Posterior cingulate gyrus (tissue), 11 donors: ENCODE data around the gene ATRIP.

Experiments
- DNase-seq, 10 donors: peaks; one replicate each; pipeline versions ENCODE4 v3.0.0 to v3.0.0-alpha.2; 2020 to 2021; ENCODE audit warnings: mixed read lengths in 3 of 10
- intact Hi-C: fragments of 100-400 bp; cut with DNase I; formaldehyde crosslinking; loops from one replicate; pipeline ENCODE4 v1.15.1; 2023

Gene ATRIP

DNA sequence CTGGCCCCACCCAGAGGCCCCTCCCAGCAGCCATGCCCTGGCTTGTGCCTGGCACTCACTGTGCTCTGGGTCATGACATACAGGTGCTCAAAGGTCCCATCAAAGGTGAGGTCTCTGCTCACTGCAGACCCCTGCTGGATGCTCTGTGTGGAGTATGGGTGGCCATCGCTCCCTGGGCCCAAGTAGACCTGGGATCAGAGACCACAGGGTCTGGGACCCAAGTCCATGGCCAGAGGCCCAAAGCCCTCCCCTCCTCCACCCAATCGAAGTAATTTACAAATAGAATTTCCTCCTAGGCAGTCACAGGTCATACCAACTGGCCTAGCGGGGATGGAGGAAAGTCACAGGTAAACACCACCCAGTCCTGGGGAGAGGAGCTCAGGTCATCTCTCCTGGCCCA is 24.3 kb upstream of the ATRIP start:
- no peak for DNase-seq
- intact Hi-C loops: no loop called here

DNA sequence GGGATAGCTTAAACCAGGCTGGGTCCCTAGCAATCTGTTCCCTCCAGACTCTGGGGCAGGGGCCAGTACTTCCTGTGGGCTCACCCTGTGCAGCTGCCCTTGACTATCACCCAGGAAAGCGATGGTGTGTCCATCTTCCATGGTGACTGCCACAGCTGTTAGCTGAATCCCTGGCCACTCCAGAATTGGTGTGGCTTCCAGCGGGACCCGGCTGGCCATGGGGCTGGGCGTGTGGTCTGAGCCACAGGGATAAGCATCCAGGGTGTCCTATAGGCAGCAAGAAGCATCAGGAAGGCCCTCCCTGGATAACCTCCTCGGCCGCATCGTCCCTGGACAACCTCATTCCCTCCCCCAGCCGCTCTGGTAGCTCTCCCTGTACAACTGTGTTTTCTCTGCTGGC is 23.9 kb upstream of the ATRIP start:
- DNase-seq: peak in 1 of 10 donors; percentile 50
- intact Hi-C loops: no loop called here

DNA sequence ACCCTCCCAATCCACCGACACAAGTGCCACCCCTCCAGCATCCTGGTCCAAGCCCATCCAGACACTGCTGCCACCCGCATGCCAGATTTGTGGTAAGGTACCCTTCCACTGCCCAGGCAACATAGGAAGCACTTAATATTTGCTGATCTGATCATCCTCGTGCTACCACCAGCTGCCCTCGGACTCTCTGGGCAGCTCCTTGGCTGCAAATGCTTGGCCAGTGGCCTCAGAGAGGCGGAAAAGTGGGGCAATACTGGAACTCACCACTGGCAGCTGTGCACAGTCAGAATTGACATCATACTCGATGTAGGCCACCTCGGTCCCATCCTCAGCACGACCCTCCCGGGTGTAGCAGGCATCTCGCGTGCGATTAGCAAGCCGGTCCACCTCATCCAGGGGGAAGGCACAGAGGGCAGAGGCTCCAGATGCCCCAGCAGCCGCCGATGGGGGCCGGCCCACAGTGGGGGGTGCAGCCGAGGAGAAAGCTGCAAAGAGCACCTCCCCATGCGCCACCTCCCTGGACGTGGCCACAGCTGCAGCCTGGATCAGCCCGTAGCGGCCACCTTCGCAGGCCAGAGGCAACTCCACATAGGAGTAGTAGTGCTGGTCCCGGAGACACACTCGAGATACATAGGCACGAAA is 23.2 kb upstream of the ATRIP start:
- peak in 5 of 10 donors; percentile 26 to 83 (median 46) for DNase-seq
- intact Hi-C loops: no loop called here

DNA sequence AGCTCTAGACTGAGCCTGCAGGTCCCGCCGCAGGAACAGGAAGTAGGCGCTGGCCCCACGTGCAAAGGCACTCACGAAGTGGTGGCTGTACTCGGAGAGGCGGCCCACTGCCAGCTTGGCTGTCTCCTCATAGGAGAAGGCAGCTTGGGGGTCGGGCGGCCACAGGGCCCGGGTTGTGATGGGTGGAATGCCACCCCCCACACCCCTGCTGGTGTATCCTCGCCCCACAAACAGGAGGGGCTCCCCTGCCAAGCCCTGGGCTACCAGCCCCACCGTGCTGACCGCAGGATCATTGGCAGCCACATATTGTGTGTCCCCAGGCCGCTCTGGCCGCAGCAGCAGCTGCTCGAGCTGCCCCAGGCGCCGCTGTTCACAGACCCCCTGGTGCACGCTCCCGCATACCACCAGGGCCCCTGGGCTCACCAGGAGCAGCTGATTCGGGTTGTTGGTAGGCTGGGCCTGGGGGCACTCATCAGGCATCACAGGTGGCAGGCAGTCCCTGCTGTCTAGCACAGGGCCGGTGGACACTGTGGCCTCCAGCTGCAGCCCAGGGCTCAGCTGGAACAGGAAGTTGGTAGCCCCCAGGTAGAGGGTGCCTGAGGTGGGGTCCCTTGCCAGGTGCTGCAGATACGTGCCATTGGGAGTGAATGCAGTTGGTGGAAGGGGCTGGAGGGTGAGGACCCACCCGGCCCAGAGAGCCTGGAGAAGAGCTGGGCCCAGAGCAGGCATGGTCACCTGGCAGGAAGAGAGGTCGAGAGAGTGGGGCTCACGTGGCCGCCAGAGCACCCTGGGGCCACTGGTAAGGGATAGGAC is 22.4 kb upstream of the ATRIP start:
- intact Hi-C loops: no loop called here
- peak in 4 of 10 donors; percentile 27 to 87 (median 64) for DNase-seq

DNA sequence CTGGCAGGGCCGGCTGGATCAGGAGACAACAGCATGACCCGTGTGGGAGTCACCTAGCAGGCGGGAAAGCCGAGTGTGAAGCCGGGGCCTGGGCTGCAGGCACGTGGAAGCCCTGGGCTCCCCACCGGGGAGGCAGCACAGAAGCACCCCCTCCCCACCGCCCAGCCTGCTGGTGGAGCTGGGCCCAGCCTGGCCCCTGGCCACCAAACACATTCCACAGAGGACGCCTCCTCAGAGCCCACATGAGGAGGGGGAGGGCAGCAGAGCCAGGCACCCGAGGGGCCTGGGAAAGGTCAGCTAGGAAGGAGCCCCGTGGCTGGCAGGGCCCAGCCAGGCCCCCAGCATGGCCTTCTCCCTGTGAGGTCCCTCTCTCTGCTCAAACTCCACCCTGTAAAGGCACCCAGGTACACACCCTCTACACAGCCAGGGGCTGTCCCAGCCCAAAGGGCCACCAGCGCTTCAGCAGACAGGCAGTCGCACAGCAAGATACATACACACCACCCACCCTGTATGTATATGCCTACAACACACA is 21.2 kb upstream of the ATRIP start:
- peak in 9 of 10 donors; percentile 44 to 93 (median 62) for DNase-seq
- intact Hi-C loops: no loop called here

DNA sequence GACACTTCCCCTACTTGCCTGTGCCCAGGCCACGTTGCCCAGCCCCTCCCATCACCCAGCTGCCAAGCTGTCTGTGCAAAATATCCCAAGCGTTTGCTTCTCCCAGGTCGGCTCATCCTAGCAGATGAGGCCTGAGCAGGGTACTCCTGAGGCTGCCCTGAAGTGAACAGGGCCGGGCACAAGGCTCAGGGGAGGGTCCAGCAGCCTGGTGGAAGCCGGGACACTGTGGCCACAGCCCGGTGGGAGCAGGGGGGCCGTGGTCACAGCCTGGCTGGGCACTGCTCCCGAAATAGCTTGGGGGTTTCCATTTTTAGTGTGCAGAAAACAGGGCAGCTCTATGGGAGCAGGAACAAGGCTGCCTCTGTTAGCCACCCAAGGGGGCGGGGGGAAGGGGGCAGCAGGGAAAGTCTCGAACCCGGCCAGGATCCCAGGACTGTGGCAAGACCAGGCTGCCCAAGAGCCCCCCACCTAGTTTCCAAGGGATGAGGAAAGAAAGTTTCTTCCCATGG is 20.1 kb upstream of the ATRIP start:
- intact Hi-C loops: no loop called here
- peak; percentile 81 to 98 (median 88) for DNase-seq

DNA sequence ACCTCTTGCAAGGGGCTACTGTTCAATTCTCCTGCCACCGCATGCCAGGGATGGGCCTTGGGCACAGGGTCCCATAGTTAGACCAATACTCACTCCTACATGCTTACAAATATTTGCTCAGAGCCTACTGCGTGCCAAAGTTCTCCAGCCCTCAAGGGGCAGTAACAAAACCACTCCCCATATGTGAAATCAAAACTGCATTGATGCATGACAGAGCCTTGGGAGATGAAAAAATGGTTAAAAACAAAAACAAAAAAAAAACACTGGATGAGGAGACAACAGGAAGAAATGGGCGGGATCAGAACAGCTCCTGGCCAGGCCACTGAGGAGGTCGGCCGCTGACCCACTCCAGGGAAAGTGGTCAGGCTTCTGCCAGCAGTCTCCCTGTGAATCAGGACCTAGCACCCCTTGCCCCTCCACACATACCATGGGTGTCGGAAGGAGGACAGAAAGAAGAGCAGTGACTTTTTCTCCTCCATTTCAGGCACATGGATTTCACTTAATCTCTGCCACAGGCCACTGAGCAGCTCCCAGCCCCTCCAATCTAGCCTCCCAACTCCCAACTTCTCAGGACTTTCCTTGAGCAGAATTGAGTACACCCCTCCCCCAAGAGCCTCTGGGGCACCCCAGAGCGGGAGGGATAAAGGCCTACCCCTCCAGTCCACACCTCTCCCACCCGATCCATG is 19.4 kb upstream of the ATRIP start:
- DNase-seq: peak in 4 of 10 donors; percentile 50 to 79 (median 76)
- intact Hi-C loops: no loop called here

DNA sequence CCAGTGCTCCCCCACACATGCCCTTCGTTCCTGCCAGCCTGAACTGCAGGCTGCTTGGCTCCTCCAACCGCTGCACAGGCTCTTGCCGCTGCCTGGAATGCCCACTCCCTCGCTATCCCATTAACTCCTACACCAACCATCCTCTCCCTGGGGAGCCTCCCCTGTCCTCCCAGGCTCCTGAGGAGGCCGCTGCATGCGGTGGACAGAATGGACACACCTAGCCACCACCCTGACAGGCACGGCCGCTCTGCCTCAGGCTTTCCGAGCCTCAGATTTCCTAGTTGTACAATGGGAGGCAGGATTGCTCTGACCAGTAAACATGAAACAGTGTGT is 18.9 kb upstream of the ATRIP start:
- DNase-seq: peak in 5 of 10 donors; percentile 18 to 88 (median 75)
- intact Hi-C loops: no loop called here

DNA sequence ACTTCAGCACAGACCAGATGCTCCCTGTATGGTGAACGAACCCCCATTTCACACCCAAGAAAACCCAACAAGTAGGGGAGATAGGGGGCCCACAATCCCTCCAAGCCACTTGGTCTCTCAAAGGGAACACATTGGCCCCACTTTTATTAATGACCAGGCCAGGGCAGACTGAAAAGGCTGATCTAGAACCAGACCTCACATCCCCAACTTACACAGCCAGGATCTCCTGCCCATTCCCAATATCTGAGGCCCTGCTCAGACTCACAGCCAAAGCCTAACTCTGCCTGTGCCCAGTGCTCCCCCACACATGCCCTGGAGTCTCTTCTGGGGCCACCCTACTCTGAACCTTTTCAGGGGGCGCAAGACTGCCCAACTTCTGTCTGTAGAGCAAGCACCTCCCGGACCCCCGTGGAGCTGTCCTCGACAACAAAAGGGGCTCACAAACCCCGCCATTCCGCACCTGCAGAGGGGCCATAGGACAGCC is 18.4 kb upstream of the ATRIP start:
- DNase-seq: peak in 2 of 10 donors; percentile 79 to 80
- intact Hi-C loops: no loop called here

DNA sequence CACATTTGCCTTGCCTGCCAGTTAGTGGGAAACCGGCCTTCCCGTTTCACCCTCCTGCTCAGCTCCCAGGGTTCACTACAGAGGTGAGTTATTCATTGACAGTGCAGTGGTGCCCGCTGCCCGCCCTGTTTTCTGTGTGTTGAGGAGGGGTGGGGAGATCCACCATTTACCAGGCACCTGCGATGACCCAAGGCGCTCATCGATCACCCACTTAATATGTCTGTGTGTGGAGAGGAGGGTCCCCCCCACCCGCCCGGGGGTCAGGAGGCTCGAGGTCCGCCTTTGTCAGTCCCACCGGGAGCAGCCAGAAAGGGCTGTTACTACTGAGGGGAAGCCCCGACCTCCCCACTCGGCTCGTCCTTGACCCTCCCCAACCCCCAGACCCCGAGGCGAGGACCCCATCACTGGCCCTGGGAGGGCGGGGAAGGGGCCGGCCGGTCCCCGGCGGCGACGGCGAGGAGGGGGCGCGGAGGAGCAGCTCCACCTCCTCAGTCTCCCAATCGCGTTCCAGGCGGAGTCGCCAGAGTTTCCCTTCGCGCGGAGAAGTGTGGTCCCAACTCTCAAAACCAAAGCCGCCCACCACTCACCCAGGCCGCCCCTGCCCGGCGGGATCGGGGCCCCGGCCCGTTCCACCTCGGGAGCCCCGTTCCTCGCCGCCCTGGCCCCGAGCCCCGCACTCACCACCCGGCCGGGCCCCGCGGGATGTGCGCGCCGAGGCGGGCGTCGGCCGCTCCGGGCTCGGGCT is 17.8 kb upstream of the ATRIP start:
- peak in 9 of 10 donors; percentile 27 to 92 (median 53) for DNase-seq

DNA sequence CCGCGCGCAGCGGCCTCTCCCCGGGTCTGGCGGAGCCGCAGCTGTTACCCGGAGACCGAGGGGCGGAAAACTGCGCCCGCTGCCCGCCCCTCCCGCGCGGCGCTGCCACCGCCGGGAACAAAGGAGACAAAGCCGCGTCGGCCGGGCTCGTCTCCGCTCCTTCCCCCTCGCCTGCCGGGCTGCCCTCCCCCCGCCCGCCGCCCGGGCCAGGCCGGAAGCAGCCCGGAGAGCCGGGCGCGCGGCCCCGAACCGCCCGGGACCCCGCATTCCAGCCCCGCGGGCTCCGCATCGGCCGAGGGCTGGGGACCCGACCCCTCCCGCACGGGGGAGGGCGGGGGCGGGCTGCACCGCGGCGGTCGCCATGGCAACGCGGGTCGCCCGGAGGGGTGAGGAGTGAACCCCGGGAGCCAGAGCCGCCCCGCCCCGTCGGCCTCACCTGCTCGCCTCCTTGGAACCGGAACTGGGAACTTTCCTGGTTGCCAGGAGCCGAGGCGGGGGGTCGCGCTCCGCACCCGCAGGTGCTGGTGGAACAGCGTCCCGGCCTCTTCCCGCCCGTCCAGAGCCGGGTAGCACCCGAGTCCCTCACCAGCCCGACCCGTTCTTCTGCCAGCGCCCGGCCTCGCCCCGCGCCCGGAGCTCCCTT is 17.1 kb upstream of the ATRIP start:
- intact Hi-C loops: no loop called here
- peak; percentile 65 to 97 (median 72) for DNase-seq

More for the DNA sequence above, 17.8 kb upstream of the ATRIP start:
- intact Hi-C loops: no loop called here

DNA sequence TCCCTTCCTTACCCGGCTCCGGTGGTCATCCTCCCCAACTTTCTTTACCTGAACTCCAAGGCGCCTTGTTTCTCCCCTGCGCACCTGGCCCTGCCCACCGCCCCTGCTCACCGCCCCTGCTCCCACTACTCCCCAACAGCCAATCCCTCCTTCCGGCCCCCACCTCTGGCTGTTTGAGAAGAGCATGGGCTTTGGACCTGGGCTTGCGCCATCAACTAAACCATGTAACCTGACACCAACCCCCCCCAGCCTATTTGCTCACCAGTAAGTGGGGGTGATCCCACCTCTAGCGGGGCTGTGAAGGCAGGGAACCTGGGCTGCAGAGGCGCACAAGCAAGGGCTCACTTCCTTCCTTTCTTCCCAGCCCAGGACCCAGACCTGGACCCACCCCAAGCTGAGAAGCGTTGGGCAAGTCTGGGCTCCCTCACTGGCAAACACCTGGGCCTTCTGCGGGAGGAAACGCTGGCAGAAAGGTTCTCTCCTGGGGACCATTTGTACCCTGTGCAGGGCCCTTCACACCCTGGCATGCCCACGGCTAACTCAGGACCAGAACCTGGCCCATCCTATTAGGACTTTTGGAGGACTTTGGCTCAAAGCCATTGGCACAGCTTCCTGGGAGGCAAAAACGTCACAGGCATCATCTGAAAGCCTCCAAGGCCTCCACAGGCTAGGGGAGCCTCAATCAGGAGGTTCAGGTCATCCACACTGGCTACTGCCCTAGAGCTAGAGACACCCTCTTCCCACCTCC is 16.4 kb upstream of the ATRIP start, which contains the start of gene PLXNB1:
TSS of gene PLXNB1 (minus strand) at position 127 of the 748 bp plus-strand sequence. CDS start 5,475 bp downstream, outside the sequence.
- intact Hi-C loops: no loop called here
- peak in 2 of 10 donors; percentile 74 to 80 for DNase-seq

DNA sequence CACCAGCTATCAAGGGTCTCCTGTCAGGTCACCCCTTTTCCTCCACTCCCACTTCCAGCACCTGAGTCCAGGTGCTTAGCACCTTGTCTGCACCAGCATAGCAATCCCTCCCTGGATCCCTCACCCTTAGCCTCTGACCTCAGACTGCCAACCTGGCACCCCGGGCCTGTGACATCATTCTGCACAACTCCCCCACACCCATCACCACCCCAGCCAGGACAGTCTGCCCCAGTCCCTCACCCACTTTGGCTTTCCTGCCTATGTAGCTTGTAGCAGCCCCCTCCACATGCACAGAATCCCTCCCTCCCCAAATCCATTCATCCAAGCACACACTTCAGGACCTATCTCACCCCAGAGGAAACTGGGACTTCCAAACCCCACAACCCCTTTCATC is 15.8 kb upstream of the ATRIP start:
- intact Hi-C loops: no loop called here
- DNase-seq: peak in 1 of 10 donors; percentile 69

DNA sequence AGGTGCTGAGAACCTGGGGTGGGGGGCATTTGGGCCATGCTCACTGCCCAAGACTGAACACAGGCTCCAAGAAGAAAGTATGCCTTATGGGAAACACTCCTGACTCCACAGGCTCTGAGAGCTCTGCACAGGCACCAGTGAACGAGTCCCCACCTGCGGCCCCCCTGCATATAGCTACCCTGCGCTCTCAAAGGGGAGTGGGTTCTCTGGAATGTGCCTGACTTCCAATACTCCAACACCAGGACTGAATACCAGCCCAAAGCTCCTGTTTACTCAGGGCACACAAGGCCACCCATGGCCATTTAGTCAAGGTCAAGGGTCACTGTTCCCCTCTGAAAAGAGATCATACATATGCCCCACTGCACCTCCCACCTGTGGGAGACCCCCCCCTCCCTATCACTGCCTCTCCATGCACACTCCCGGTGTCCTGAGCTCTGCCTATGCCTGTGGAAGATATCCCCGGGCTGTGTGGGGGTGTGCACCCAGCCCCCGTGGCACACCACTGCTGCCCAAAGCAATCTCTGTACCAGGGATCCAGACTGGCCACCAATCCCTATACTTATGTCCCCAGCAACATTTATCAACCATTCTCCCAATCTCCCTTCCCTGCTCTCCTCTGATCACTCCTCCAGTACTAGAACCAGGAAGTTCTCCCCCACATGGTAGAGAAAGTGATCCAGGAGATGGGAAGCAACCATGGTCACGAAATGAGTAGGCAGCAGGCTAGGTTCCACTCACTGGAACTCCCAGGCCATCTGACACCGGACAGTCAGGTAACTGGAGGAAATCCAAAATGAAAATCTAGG is 15.1 kb upstream of the ATRIP start:
- DNase-seq: peak in 1 of 10 donors; percentile 61
- intact Hi-C loops: no loop called here

DNA sequence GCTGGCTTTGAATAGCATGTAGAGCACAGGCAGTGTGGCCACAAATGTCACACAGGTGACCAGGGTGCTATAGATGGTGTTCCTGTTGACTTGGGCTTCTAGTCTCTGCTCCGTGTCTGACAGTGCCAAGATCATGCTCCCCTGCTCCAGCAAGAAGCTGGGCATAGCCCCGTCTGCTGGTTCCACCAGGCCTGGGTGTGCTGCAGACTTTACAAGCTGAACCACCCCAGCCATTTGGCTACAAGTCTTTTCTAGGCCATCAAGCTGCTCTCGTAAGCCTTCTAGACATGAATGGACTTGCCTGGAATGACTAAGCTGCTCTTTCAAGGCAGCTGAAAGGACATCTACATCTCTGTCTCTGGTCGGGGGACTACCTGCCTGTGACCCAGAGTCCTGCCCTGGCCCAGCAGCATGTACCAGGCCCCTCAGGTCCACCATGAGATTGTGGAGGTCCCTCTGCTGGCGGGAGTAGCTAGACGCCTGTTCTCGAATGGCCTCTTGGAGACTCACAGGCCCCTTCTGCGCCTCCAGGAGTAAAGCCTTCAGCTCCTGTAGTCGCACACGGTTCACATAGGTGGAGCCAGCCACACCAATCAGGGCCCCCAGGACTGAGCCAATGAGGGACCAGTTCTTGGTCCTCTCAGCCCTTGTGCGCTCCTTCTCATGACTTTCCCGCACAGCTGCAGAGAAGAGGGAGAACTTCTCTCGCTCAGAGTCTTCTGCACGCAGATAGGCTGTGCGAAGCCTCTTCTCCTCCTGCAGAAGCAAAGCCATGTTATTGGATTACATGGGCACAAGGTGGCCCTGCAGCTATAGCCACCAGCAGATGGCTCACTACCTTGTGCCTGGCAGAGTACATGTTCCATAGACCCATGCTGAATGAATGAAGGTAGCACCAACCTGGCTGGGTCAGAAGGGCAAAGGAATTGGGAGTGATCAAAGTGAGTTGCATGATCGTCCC is 13.8 kb upstream of the ATRIP start:
- intact Hi-C loops: no loop called here
- peak in 1 of 10 donors; percentile 77 for DNase-seq

DNA sequence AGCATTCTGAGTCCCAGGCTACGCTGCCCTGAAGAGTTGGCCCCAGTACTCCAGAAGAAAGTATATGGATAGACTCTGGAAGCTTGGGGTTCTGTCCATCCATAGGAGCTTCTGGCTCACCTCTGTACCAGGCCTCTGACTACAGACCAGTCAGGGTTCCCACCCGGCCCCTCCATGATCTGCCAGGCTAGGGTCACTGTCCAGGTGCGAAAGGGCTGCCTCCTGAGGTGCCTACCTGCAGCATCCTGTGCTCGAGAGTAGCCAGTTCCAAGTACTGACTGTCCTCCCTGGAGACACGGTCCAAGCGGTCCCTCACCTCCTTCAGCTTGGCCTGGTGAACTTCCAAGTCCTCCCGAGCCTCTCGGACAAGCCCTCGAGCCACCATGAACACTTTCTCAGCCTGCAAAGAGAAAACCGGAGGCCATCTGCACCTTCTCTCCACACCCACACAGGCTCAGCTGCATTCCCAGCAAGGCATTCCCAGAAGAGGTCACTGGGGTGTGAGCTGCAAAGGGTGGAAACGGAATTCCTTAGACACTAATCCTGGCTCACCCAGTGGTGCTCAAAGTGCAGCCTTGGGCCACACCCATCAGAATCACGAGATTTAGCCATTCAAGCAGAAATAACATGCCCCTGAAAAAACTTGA is 12.9 kb upstream of the ATRIP start:
- intact Hi-C loops: no loop called here
- DNase-seq: peak in 2 of 10 donors; percentile 49 to 71
